Heart left ventricle (tissue), 16 donors: Measurements from ENCODE around the gene GADD45G. TPM values are rescaled to one million over a fixed set of nuclear protein-coding genes. Genes with fewer than 3 reads are reported as not detected.
A peak's percentile ranks its signal among the peaks of the same experiment; 100 is the strongest.

Experiments
- ATAC-seq, 4 donors: fragments of 200-7000 bp; cut with Tn5 transposase; one replicate each; pipeline ENCODE4 v1.9.1; 2020 to 2022; ENCODE audit warnings: moderate library complexity in 4 of 4, mild to moderate bottlenecking in 3 of 4, moderate number of reproducible peaks in 1 of 4
- DNase-seq, 5 donors: peaks; one replicate each; pipeline ENCODE4 v3.0.0-alpha.2; 2020
- H3K27ac ChIP-seq, 12 donors: fragments of 200-600 bp; sonication (generic) in 4 of 12; one replicate each; pipeline versions ENCODE4 v1.5.0 to v1.8.0; 2016 to 2022; ENCODE audit warnings: mild to moderate bottlenecking in 2 of 12
- H3K27me3 ChIP-seq, 9 donors: fragments of 200-600 bp; sonication (generic) in 2 of 9; one replicate each; pipeline versions ENCODE4 v1.5.1 to v1.8.0; 2016 to 2022; ENCODE audit warnings: mild to moderate bottlenecking in 3 of 9
- H3K36me3 ChIP-seq, 9 donors: fragments of 200-600 bp; sonication (generic) in 2 of 9; one replicate each; pipeline versions ENCODE4 v1.5.0 to v1.8.0; 2018 to 2022; ENCODE audit warnings: mild to moderate bottlenecking in 2 of 9
- H3K4me1 ChIP-seq, 12 donors: fragments of 200-600 bp; sonication (generic) in 4 of 12; one replicate each; pipeline versions ENCODE4 v1.5.0 to v1.8.0; 2016 to 2022; ENCODE audit warnings: mild to moderate bottlenecking in 3 of 12
- H3K4me3 ChIP-seq, 12 donors: fragments of 200-600 bp; sonication (generic) in 4 of 12; one replicate each; pipeline versions ENCODE4 v1.5.0 to v1.8.0; 2017 to 2022; ENCODE audit warnings: mild to moderate bottlenecking in 9 of 12, moderate library complexity in 4 of 12
- H3K9me3 ChIP-seq, 12 donors: fragments of 200-600 bp; sonication (generic) in 4 of 12; one replicate each; pipeline versions ENCODE4 v1.5.0 to v1.8.0; 2016 to 2022; ENCODE audit warnings: mild to moderate bottlenecking in 1 of 12
- POLR2A ChIP-seq, 2 donors: fragments of 450-650 bp; IDR thresholded peaks; one replicate each; pipeline ENCODE4 v1.6.1; 2017; ENCODE audit warnings: antibody characterized with exemption in 2 of 2, mild to moderate bottlenecking in 2 of 2, moderate library complexity in 2 of 2
- WGBS, 4 donors: extraction: QIAGEN DNeasy Blood & Tissue Kit in 2 of 4; methylation state at CpG; one replicate each; pipeline versions ENCODE4 v1.1.5 to v1.1.7; 2013 to 2018; 5-methylcytosine and 5-hydroxymethylcytosine counted together
- intact Hi-C, 10 donors: fragments of 100-400 bp; cut with DNase I; formaldehyde crosslinking; loops; one replicate each; pipeline versions ENCODE4 v1.11.1 to v1.14.2; 2022
- polyA plus RNA-seq, 2 donors: library from polyadenylated mRNA; stranded (reverse); fragments of 200-250 nt; gene quantifications; one replicate each; pipeline ENCODE4 v1.2.3, GENCODE V29; 2013
- total RNA-seq, 9 donors: library from RNA; depleted of rRNA in 2 of 9; stranded (reverse); fragments of >200 nt in 2 of 9; fragmentation: NEBNext Ultra II Directional in 3 of 9; extraction: Animal tissue kit (Norgen Biotek cat#: 25700) in 3 of 9; gene quantifications; one replicate each; pipeline versions ENCODE4 v1.1.0 to v1.2.4, GENCODE V29; 2016 to 2023
- TF ChIP-seq, protein P1 (sequence below), 12 donors: fragments of 200-600 bp; sonication (generic) in 4 of 12; IDR thresholded peaks; one replicate each; pipeline versions ENCODE4 v1.5.0 to v1.8.0; 2018 to 2022; ENCODE audit warnings: antibody characterized with exemption in 12 of 12, mild to moderate bottlenecking in 5 of 12
- donor health status: ischemic (EF 13 %, LVEDD 7.1; RV severe dilation, severe dysfunction).
- donor health status: healthy with polysubstance abuse.
- donor health status: DM: no; HTN: yes; CAD: no.
- donor health status: DM: no; HTN: no; CAD: no.
- donor health status: ischemic (EF 25% LVEDD 6.9; RV normal size, moderate dysfunction).
- donor health status: ischemic (EF 25% LVEDD 5.7; RV mildly dilated, moderate dysfunction).
- donor health status: healthy.
- donor health status: DM: yes; HTN: yes; CAD: no.
- donor health status: ischemic (EF 35%, LVEDD 5.7; RV mildly dilated, moderate dysfunction).
- donor health status: nonischemic (EF 11% LVEDD 7.7; RV severe dilation, severe dysfunction).
- donor health status: DM: yes; HTN: yes; CAD: no.
- donor health status: PGD.
- donor health status: ischemic (EF 29% LVEDD 5.4; RV normal size, mild dysfunction).
- donor health status: nonischemic (EF 23%, LVEDD 6.1; RV moderate dilation, normal function).

The GADD45G gene
- total and polyA plus RNA-seq, 11 donors = 9.9 to 118 (median 17.7) TPM

DNA sequence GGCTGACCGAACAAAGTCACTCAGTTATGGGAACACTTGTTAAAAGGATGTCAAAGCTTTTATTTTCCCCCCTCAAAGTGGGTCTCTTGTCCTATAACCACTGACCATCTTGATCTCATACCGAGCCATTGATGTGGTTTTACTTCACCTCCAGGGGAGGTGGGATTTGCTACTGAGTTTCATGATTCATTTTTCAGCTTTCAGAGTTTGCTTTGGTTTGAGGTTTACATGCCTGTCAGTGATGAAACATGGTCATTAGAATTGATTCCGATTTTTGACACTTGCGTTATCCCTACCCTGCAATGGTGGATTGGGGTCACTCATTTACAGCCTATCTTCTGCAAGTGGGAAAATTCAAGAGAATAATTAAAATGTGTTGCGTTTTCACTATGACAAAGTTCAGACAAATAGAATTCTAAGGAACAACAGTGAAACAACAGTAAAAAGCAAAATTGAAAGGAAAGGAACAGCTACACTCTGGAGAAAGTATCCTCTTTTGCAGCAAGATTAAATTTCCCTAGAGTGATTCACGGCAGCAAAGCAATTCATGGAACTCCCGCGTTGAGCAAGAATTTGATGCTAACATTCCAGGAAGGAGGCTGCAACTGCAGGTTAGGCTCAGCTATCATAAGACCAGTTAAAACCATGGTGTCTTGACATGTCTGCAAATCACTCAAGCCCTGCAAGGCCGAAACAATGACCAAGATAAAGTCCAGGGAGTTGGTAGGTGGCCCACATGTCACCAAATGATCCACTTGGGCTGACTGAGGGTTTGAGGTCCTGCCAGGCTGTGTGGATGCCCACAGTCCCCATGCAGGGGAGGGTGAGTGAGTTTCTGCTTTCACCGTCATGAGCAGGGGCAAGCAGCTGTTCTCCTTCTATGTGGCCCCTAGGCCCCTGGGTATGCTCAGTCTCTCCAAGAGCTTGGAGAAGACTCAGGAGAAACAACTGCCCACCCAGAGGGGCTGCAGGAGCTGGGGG, 9.4 kb downstream of the GADD45G start:
- intact Hi-C loops = no loop called here
- H3K27ac ChIP-seq = no peak overlapping the region

DNA sequence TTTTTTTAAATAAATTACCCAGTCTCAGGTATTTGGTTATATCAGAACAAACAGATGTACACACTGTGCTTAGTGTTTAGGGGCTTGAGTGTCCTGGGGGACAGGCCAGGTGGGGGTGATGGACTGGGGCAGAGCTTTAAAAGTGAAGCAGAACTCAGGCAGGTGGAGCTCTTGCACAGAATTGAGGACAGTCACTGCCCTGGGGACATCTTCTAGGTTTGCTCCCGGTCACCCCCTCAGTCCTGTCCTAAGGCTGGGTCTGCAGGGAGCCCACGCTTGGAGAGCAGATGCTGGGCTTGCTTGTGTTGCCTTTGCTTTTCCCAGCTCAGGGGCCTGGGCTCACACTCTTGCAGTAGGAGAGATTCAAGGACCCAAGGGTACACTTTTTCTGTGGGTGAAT, 10.8 kb downstream of the GADD45G start:
- TF ChIP-seq, protein P1, sequence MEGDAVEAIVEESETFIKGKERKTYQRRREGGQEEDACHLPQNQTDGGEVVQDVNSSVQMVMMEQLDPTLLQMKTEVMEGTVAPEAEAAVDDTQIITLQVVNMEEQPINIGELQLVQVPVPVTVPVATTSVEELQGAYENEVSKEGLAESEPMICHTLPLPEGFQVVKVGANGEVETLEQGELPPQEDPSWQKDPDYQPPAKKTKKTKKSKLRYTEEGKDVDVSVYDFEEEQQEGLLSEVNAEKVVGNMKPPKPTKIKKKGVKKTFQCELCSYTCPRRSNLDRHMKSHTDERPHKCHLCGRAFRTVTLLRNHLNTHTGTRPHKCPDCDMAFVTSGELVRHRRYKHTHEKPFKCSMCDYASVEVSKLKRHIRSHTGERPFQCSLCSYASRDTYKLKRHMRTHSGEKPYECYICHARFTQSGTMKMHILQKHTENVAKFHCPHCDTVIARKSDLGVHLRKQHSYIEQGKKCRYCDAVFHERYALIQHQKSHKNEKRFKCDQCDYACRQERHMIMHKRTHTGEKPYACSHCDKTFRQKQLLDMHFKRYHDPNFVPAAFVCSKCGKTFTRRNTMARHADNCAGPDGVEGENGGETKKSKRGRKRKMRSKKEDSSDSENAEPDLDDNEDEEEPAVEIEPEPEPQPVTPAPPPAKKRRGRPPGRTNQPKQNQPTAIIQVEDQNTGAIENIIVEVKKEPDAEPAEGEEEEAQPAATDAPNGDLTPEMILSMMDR (IDR thresholded peaks at IDR 0.05) = no peak
- no peak for TF ChIP-seq POLR2A (IDR thresholded peaks at IDR 0.05)
- 91 to 97% (median 95%) methylated on average over 2 of the region's 2 CpGs for WGBS, 4 donors
- Histone ChIP-seq H3K27ac (no peak overlapping the region), H3K4me3 (no peak overlapping the region), H3K36me3 (no peaks in the 10 kb centered on the region), H3K9me3 (peaks cover 0 to 8% (median 0%) of the 10 kb centered on the region in 12 donors), H3K4me1 (no peaks in the 10 kb centered on the region), H3K27me3 (no peaks in the 10 kb centered on the region)
- ATAC-seq (no peak), DNase-seq (no peak)
- intact Hi-C loops = no loop called here

More for the DNA sequence above, 9.4 kb downstream of the GADD45G start:
- Histone ChIP-seq H3K9me3 (peaks cover 0 to 8% (median 0%) of the 10 kb centered on the region in 12 donors), H3K4me3 (no peak overlapping the region), H3K36me3 (no peaks in the 10 kb centered on the region), H3K27me3 (no peaks in the 10 kb centered on the region), H3K4me1 (no peaks in the 10 kb centered on the region)
- WGBS, 4 donors = 84 to 91% (median 87%) methylated on average over 9 to 10 of the region's 10 CpGs
- no peak for ATAC-seq
- DNase-seq = no peak
- TF ChIP-seq, protein P1 (IDR thresholded peaks at IDR 0.05) = no peak
- TF ChIP-seq POLR2A (IDR thresholded peaks at IDR 0.05) = no peak

DNA sequence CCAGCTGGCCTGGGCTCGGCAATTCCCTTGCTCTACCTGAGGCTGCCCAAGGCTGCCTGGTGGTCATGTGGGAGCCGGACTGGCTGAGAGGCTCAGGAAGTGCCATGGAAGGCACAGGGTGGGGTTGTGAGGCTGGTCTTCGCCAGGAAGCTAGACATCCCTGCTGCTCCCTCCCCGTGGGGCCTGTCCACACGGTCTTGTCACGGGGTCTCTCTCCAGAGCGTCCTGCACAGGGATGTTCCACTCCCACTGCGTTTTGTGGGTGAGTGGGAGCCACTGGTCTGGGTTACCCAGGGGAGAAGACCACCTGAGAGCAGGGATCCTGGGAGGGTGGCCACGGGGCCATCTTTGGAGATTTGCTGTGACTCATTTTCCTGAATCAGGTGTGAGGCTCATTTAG, 11.6 kb downstream of the GADD45G start:
- H3K9me3 ChIP-seq = peaks cover 0 to 8% (median 0%) of the 10 kb centered on the region in 12 donors
- WGBS, 4 donors = 78 to 84% (median 81%) methylated on average over 4 to 9 of the region's 9 CpGs
- no peak overlapping the region for H3K4me3 ChIP-seq
- no peaks in the 10 kb centered on the region for H3K36me3 ChIP-seq
- intact Hi-C loops = no loop called here
- no peak for DNase-seq
- no peaks in the 10 kb centered on the region for H3K27me3 ChIP-seq
- TF ChIP-seq, protein P1 (IDR thresholded peaks at IDR 0.05) = no peak
- no peak for TF ChIP-seq POLR2A (IDR thresholded peaks at IDR 0.05)
- no peak overlapping the region for H3K27ac ChIP-seq
- no peak for ATAC-seq
- peaks cover 0 to 5% (median 0%) of the 10 kb centered on the region in 12 donors for H3K4me1 ChIP-seq

DNA sequence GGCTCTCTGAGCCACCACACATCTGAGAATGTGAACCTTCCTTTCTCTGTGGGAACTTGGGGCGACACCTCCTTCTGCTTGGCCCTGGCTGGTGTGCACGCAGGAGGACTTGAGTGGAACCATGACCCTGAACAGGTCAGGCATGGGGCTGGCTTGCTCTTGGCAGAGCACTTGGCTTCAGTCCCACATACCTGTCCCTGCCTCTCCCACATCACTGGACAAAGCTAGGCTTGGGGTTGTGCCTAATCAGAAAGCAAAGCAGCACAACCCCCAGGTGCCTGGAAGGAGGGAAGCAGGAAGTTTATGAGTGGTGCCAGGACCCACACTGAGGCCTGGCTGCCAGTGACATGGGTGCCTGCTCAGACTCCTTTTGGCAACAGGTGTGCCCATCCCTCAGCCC, 13.2 kb downstream of the GADD45G start:
- no peak for DNase-seq
- no peak for TF ChIP-seq POLR2A (IDR thresholded peaks at IDR 0.05)
- H3K27me3 ChIP-seq = no peaks in the 10 kb centered on the region
- H3K4me1 ChIP-seq = peaks cover 0 to 21% (median 14%) of the 10 kb centered on the region in 12 donors
- no peaks in the 10 kb centered on the region for H3K9me3 ChIP-seq
- 76 to 100% (median 83%) methylated on average over 1 to 2 of the region's 2 CpGs for WGBS, 4 donors
- intact Hi-C loops = no loop called here
- peak in 3 of 4 donors; percentile 20 to 34 (median 32) for ATAC-seq
- H3K27ac ChIP-seq = no peak overlapping the region
- no peak overlapping the region for H3K4me3 ChIP-seq
- H3K36me3 ChIP-seq = no peaks in the 10 kb centered on the region
